RPMI7951 (cell line): Measurements from ENCODE around the gene CACNA2D4. TPM values are rescaled to one million over a fixed set of nuclear protein-coding genes. Genes with fewer than 3 reads are reported as not detected.

Experiments used
- DNase-seq: peaks from one replicate; pipeline ENCODE4 v3.0.0-alpha.2; 2012; ENCODE audit warnings: low read depth
- total RNA-seq: library from RNA; depleted of rRNA; stranded (reverse); fragments of >200 nt; shearing (Covaris generic); gene quantifications from 2 replicates; pipeline ENCODE4 v1.2.3, GENCODE V29; 2014

The CACNA2D4 gene
- total RNA-seq, 1 experiment from 2014 or later = 0.24 TPM

GRCh38 chr12:1815814-1816729 lies 102.4 kb downstream of the CACNA2D4 start:
- DNase-seq = no peak

- peak; percentile 16 for DNase-seq
These were observed 103.3 kb downstream of the CACNA2D4 start for GRCh38 chr12:1815108-1815507.

- no peak for DNase-seq
These were observed 104.2 kb downstream of the CACNA2D4 start for GRCh38 chr12:1814266-1814665.

- peak; percentile 70 for DNase-seq
These were observed 105.7 kb downstream of the CACNA2D4 start for GRCh38 chr12:1812650-1813302.

- no peak for DNase-seq
These were observed 106.5 kb downstream of the CACNA2D4 start for GRCh38 chr12:1811948-1812291.

- peak; percentile 26 for DNase-seq
These were observed 107.0 kb downstream of the CACNA2D4 start for GRCh38 chr12:1811281-1811947.

GRCh38 chr12:1810931-1811280 lies 107.5 kb downstream of the CACNA2D4 start:
- no peak for DNase-seq

GRCh38 chr12:1810201-1810930 lies 108.1 kb downstream of the CACNA2D4 start:
- peak; percentile 26 for DNase-seq

GRCh38 chr12:1809591-1810190 lies 108.8 kb downstream of the CACNA2D4 start:
- DNase-seq = no peak

GRCh38 chr12:1808798-1809480 lies 109.5 kb downstream of the CACNA2D4 start:
- DNase-seq = no peak

GRCh38 chr12:1808036-1808797 lies 110.2 kb downstream of the CACNA2D4 start:
- DNase-seq = no peak

GRCh38 chr12:1807087-1807860 lies 111.2 kb downstream of the CACNA2D4 start:
- no peak for DNase-seq

- DNase-seq = peak; percentile 28
These were observed 112.0 kb downstream of the CACNA2D4 start for GRCh38 chr12:1806301-1807086.

GRCh38 chr12:1805441-1806081 lies 112.9 kb downstream of the CACNA2D4 start:
- no peak for DNase-seq

- peak; percentile 86 for DNase-seq
These were observed 113.7 kb downstream of the CACNA2D4 start for GRCh38 chr12:1804545-1805332.

- DNase-seq = no peak
These were observed 114.7 kb downstream of the CACNA2D4 start for GRCh38 chr12:1803736-1804135.

GRCh38 chr12:1801303-1801975 lies 117.0 kb downstream of the CACNA2D4 start:
- DNase-seq = no peak
